NCI-H2171 treated with DMSO at 0.1 percent for 48 hours (cell line): ENCODE data around the gene CIZ1.
"Not testable (repeated sequence)": the region's sequence is repeated elsewhere in the genome, so short reads cannot be mapped to it uniquely, and the experiment has no call there.

Experiments
- DNase-seq: peaks from one replicate; lab custom pipeline; 2025; lab: John Stamatoyannopoulos, UW

The CIZ1 gene, protein sequence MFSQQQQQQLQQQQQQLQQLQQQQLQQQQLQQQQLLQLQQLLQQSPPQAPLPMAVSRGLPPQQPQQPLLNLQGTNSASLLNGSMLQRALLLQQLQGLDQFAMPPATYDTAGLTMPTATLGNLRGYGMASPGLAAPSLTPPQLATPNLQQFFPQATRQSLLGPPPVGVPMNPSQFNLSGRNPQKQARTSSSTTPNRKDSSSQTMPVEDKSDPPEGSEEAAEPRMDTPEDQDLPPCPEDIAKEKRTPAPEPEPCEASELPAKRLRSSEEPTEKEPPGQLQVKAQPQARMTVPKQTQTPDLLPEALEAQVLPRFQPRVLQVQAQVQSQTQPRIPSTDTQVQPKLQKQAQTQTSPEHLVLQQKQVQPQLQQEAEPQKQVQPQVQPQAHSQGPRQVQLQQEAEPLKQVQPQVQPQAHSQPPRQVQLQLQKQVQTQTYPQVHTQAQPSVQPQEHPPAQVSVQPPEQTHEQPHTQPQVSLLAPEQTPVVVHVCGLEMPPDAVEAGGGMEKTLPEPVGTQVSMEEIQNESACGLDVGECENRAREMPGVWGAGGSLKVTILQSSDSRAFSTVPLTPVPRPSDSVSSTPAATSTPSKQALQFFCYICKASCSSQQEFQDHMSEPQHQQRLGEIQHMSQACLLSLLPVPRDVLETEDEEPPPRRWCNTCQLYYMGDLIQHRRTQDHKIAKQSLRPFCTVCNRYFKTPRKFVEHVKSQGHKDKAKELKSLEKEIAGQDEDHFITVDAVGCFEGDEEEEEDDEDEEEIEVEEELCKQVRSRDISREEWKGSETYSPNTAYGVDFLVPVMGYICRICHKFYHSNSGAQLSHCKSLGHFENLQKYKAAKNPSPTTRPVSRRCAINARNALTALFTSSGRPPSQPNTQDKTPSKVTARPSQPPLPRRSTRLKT

DNA sequence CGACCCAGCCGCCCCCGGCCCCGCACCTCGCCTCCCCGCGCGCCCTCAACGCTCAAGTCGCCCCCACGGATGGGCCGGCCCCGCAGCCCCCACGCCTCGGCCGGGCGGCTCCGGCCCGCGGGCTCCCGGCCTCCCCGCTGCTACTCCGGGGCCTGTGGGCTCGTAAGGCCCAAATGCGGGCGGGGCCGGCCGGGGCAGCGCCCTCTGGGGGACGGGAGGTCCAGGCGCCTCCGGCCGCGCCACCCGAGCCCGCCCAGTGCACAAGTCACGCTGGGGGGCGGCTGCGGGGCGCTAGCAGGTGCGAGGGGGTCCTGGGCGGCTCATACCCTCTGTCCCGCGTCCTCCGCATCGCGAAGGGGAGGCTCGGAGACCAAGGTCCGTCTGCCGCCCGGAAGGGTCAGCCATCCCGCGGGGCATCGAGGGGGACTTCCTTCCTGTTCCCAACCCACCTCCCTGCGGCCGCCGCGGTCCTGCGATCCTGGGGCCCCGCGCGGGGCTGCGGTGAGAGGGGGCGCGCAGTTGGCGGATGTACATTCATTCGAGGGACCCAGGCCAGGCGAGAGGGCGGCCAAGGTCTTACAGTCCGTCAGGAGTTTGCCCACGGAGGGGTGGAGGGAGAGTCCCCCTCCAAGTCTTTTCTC is at the start of gene CIZ1:
Gene CIZ1 (minus strand): TSS at position 167 of the 641 bp plus-strand sequence. CDS start 715 bp downstream, outside the sequence.
- DNase-seq = peak; percentile 64

- DNase-seq = no peak
Measured at GRCh38 chr9:128233817-128234406, 42.5 kb upstream of the CIZ1 start.

GRCh38 chr9:128232528-128233428 is 41.4 kb upstream of the CIZ1 start:
- DNase-seq = no peak

DNA sequence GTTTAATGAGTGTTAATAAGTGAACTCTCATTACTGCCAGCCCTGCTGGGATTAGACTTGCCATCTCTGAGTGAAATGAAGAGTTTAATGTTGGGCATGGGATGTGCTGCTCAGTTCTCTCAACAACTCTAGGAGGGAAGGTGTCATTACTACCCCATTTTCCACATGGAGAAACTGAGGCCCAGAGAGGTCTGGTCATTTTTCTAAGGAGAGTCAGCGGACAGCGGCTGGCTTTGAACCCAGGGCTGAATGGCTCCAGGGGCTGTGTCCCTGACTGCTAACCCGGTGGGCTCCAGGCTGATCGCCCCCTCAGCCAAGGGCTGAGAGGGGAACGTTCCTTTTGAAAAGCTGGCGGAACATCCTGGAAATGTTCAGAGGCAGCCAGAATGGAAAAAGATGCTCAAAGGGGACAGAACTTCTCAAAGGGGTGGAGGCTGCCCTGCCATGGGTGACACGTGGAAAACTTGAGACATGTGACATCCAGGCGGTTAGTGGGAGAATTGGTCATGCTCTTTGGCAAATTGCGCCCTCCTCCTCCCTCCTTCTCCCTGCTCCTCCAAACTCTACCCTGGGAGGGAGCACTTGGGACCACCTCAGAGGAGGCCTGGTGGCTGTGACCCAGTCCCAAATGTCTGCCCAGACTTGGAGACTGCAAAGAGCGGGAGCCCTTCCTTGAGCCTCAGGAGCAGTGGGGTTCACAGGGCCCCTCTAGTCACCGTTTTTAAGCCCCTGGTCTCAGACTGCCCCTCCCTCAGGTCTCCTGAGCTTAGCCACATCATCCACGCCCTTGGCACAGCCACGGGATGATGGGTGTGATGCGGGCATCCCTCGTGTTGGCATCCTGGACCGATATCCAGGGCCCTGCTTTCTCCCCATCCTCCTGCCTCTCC is 40.5 kb upstream of the CIZ1 start:
- no peak for DNase-seq

DNA sequence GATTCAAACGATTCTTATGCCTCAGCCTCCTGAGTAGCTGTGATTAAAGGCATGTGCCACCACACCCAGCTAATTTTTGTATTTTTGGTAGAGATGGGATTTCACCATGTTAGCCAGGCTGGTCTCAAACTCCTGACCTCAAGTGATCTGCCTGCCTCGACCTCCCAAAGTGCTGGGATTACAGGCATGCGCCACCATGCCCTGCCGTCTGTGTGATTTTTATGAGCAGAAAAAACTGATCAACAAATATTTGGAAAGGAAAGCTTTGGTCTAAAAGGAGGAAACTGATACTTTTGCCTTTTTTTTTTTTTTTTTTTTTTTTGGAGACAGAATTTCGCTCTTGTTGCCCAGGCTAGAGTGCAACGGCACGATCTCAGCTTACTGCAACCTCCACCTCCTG is 39.5 kb upstream of the CIZ1 start:
- not testable (repeated sequence) for DNase-seq

- DNase-seq = no peak
Measured at GRCh38 chr9:128226412-128226801, 35.0 kb upstream of the CIZ1 start.

GRCh38 chr9:128225770-128226411 is 34.5 kb upstream of the CIZ1 start:
- no peak for DNase-seq

DNA sequence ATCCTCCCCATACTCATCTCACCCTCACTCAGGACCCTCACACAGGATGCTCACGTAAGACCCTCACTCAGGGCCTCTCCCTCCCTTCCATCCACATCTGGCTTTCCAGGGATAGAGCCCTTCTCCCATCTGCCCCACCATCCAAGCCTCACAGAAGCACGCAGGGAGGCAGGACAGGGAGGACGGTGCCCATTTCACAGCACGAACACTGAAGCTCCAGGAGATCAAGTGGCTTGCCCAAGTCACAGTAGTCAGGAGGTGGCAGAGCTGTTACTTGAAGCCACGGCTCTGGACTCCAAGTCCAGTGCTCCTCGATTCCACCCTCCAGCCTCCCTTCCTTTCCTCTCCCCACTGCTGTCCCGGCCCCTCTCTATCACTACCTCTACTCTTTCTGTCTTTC is 33.5 kb upstream of the CIZ1 start:
- no peak for DNase-seq

DNA sequence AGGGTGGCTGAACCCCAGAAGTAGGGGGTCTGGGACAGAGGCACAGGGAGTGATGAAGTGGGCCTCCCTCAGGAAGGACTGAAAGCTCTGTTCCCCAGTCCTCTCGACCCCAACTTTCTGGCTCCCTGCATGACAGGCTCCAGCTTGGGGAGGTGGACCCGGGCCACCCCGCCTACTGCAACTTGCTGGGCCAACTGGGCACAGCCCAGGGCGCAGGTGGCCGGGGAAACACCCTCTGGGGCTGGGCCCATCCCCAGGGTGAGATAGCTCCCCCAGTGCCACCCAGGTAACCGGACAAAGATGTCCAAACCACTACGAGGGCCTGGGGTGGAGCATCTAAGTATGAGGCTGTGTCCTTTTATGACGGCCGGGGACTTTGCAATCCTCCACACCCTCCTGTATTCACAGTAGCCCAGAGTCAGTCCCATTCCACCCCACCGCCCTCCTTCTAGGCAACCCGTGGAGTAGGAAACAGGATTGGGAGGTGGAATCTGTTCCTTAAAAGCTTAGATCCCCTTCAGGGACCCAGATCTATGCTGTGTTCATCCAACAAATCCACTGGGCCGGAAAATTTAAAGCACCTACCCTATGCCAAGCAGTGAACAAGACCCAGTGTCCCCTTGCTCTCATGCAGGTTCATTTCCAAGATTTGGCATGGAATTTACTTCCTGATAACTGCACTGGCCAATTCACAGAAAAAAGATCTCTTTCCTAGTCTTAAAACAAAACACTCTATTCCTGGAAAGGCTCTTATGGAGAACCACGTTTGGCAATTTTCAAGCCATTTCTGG is 31.7 kb upstream of the CIZ1 start:
- no peak for DNase-seq

DNA sequence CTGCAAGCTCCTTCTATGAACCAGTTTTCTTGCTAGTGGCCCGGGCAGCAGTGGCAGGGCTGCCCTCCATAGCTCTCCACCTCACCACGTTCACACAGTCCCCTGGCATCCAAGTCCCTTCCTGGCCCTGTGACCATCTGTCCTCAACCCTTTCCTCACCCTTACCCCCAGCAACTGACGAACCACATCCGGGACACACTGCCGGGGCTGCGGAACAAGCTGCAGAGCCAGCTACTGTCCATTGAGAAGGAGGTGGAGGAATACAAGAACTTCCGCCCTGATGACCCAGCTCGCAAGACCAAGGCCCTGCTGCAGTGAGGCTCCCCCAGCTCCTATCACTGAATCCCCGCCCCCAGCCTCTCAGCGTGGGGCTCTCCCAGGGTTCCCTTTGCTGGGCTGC is 30.7 kb upstream of the CIZ1 start:
- DNase-seq = no peak

DNA sequence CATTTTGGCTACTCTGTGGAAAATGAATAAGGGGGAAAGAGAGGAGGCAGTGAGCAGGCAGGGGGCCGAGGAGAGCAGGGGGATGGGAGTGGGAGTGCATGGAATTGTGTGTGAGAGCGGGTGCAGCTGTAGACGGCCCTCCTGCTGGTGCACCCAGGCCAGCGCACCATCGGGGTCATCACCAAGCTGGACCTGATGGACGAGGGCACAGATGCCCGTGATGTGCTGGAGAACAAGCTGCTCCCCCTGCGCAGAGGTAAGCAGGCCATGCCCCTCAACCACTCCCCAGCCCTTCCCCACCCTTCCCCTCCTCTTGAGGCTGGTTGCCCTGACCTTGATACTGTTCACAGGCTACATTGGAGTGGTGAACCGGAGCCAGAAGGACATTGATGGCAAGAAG is 28.5 kb upstream of the CIZ1 start:
- DNase-seq = no peak

- no peak for DNase-seq
Measured at GRCh38 chr9:128218518-128219389, 27.4 kb upstream of the CIZ1 start.

DNA sequence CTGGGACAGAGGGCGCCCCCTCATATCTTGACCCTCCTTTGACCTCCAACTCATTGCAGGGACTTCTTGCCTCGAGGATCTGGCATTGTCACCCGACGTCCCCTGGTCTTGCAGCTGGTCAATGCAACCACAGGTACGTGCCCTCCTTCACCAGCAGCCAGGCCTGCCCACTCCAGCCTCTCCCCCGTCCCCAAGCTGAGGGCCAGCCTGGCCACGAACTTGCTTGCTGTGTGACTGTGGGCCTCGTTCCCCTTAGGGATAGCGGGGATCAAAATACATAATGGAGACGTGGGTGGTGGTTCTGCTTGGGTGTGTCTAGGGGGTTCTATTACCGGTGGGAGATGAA is 26.8 kb upstream of the CIZ1 start:
- no peak for DNase-seq

DNA sequence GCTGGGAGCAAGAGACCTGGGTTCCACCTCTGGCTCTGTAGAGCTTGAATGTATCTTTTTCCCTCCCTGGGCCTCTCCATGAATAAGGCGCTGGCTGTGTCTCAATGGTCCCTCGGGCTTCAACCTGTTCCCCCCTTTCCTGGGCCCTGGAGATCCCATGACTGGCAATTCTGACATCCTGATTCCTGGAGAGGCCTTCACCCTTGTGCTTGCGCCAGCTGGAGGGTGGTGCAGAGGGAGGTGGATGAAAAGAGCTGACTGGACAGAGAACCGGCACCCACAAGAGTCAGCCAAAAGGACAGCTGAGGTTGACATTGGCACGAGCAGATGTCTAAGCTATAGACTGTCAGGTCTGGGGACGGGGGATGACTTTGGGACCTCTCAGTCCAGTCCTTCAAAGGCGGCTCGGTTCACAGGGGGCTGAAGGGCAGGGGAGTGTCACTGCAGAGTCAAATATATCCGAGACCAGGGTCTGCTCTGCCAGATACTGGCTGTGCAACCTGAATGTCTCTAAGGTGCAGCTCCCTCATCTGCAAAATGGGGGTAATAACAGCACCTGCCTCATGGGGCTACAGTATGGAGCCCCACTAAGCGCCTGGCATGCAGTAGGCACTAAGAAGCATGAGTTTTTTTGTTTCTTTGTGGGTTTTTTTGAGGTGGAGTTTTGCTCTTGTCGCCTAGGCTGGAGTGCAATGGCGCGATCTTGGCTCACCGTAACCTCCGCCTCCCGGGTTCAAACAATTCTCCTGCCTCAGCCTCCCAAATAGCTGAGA is 25.6 kb upstream of the CIZ1 start:
- DNase-seq = no peak

DNA sequence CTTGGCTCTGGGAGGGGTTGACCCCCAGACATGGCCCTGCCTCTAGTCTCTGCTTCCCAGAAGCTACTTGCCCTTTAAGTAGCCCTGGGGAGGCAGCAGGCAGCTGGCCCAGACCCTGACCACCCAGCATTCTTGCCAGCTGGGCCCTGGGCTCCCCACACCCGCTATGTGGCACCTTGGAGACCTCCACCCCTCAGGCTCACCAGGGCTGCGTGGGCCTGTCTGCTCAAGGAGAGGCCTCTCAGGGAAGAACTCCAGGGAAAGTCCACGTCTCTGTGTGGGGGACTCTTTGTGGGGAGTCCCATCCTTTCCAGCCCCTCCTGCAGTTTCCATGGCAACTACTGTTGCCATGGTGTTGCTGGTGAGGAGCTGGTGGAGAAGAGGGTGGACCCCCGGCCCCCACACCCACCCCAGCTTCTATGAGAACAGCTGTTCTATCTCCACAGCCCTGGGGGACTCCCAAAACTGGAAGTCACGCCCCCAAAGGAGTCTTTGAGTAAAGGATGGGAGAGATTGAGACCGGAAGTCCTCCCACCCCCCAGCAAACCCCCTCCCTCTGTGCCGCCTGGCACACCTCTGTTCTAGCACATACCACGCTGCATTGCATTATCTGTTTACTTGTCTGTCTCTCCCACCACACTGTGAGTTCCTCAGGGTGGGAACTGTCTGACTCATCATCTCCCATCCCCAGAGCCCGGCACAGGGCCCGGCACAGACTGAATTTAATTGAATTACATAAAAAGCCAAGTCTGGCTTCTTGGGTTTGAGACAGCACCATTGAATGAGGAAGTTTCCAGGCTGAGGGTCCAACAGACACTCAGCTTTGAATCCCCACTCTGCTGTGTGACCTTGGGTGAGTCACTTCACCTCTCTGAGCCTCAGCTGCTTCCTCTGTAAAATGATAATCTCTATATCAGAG is 24.4 kb upstream of the CIZ1 start:
- DNase-seq = no peak
